HG02588 (cell line): ENCODE results near the gene RAB25.
A peak's percentile ranks its signal among the peaks of the same experiment; 100 is the strongest.

Experiments used
- ATAC-seq: cut with Tn5 transposase; IDR thresholded peaks from one replicate; pipeline ENCODE4 v1.9.1; 2021; ENCODE audit warnings: mild to moderate bottlenecking, moderate library complexity; ENCODE audit not compliant: unreplicated experiment

The RAB25 gene

DNA sequence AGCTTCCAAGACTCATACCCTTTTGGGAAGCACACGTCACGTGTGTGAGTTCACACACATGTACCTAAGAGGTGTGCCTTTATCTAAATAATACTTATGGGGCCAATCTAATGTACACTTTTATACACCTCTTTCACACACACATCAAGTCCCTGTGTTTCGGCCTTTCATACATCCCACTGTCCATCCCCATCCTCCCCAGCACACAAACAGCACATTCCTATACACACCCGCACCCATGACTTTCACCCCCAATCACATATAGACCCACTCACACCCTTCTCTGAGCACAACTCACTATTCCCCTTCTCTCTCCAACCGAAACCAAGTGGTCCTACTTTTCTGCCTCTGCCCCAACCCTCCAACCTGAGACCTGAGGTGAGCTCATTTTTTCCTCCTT lies 17.8 kb downstream of the RAB25 start:
- ATAC-seq, result no peak

DNA sequence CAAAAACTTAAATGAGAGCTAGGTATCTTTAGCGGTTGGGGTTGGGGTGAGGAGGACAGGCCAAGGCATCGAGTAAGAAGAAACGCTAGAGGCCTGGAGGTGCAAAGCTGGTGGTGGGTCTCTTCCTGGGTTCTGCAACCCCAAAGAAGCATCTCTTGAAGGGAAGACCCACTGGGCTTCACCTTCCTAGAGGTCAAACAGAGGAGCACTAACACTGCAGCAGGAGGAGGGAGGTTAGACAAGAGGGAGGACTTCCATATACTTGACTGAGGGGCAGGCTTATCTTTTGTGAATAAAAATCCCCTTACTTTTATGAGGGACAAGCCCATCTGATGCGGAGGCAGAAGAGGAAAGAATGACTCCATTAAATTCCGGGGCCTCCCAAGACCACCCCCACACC lies 18.8 kb downstream of the RAB25 start:
- ATAC-seq, result no peak

- ATAC-seq, result no peak
Observed at GRCh38 chr1:156080241-156080862, 19.4 kb downstream of the RAB25 start.

DNA sequence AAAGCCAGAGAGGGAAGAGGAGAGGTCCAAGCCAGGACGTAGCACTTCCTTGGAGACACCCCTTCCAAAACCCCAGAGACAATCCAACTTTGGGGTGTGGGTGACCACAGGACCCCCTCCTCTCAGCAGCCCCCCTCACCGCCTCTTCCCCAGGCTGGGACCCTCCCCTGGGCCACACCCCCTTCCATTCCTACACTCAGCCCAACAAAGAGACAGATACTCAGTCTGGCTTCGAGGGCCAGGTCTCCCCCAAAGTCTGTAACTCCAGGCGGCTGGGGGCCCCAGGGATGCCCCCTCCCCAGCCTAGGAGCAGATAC lies 19.9 kb downstream of the RAB25 start:
- no peak for ATAC-seq

GRCh38 chr1:156081180-156081916 lies 20.4 kb downstream of the RAB25 start:
- ATAC-seq, result no peak

GRCh38 chr1:156081917-156082308 lies 21.0 kb downstream of the RAB25 start:
- ATAC-seq, result no peak

DNA sequence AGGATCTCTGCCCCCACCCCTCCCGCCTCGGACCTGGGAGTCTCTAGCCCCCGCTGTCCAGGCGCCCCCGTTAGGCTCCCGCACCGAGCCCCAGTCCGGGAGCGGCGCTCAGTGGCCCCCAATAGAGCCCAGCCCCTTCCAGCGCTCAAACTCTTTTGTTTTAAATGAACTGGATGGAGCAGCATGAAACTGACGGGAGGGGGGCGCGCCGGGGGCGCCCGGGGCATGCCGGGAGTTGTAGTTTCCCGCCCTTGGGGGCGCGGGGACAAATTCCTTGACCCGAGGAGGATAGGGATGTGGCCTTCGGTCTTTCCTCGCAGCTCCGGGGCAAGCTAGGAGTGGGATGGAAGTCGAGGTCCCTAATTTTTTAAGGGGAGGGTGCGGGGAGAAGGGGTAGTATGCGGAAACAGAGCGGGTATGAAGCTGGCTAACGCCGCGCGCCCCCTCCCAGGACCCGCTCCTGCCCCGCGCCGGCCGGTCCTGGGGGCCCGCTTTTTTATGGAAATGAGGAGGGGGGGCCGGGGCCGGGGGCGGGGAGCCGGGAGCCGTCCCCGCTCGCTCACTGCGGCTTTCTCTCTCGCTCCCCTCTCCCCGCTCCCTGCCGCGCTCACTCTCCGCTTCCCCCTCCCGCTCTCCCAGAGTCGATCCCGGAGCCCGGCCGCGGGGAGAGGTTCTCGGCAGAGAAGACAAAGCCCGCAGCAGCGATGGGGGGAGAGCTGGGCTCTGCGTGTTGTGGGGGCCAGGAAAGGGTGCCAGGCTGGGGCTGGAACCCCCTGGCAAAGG lies 21.5 kb downstream of the RAB25 start, which contains the start of gene MEX3A:
TSS of gene MEX3A (minus strand) at position 157 of the 783 bp plus-strand sequence. CDS start 467 bp downstream, outside the sequence.
- ATAC-seq, result no peak

DNA sequence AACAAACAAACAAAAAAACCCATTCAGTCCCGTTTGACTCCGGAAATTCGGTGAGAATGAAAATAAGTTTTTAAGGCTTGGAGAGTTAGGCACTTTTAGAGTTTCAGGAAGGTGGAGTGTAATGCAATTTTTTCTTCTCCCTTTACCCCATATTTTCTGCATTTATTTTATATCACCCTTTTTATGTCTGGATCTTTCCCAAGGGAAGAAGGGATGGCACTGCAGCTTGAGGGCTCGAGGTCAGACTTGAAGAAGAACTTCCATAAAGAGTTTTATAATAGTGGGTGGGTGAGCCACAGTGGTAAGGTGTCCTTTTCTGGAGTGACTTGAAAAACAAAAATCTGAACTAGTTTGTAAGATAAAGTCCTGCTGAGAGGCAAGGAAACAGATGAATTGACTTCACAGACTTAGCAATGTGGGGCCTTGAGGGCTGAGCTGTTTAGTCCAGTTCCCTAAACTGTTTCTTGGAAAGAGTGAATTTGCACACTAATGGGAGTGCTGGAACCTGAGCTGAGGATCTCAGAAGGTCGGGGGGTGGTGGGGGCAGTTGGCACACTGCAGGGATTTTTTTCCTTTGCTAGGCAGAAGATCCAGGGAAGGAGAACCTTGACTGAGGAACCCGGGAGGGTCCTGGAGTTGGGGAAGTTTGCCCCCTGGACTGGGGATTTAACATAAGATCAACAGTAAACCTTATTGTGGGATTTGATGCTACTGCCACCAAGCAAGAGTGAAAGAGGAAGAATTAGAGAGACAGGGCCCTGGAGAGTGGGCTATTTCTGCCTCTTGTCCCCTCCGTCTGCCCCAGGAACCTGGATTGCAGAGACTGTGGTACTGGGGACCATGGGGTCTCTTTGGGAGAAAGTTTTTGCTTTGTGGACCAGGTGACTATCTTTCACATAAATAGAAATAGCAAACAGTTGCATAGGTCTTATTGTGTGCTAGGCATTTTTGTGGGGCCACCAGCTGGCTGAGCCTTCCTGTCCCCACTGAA lies 23.1 kb downstream of the RAB25 start:
- no peak for ATAC-seq

DNA sequence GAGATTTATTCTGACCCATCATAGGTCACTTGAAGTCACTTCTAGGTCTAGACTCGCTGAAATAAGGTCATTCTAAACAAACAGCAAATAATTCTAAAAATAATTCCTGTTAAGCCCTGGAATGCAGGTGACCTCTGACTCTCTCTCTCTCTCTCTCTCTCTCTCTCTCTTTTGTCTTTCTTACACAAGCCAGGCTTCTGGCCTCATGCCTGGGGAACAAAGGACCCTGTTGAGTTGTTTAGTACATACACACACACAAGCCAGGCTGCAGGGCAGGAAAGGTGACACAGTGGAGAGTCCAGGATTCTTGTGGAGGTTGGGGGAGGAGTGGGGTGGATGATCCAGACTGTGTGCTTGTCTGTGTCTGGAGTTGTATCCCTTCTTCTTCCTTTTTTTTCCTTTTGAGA lies 25.3 kb downstream of the RAB25 start:
- no peak for ATAC-seq

GRCh38 chr1:156089704-156090103 lies 28.7 kb downstream of the RAB25 start:
- no peak for ATAC-seq

GRCh38 chr1:156090138-156090839 lies 29.3 kb downstream of the RAB25 start:
- no peak for ATAC-seq

- no peak for ATAC-seq
Observed at GRCh38 chr1:156090840-156091188, 29.9 kb downstream of the RAB25 start.

- no peak for ATAC-seq
Observed at GRCh38 chr1:156091610-156092009, 30.6 kb downstream of the RAB25 start.

DNA sequence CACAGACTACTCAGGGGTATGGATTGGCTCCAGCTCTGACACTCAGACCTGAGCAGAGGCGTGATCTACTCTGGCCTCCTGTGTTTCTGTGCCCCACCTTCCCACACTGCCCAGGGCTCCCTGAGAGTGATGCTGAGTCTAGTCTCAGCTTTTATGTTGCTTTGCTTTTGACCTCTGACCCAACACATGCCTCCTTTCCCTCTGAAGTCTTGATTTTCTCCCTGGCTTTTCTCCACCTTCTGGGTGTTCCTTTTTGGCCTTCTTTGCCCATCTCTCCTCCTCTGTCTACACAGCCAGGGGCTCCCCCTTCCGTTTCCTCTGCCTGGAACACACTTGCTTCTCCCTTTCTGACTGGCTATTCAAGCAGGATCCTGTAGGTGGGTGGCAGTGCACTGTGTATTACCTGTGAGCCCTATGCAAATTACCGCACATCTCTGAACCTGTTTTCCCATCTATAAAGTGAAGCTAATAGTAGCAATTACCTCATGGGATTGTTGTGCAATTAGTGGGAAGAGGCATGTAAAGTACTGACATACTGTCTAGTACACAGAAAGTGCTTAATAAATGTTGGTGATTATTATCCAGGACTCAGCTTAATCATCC lies 35.0 kb downstream of the RAB25 start:
- no peak for ATAC-seq

GRCh38 chr1:156096640-156097391 lies 35.9 kb downstream of the RAB25 start:
- ATAC-seq, result peak; percentile 55

DNA sequence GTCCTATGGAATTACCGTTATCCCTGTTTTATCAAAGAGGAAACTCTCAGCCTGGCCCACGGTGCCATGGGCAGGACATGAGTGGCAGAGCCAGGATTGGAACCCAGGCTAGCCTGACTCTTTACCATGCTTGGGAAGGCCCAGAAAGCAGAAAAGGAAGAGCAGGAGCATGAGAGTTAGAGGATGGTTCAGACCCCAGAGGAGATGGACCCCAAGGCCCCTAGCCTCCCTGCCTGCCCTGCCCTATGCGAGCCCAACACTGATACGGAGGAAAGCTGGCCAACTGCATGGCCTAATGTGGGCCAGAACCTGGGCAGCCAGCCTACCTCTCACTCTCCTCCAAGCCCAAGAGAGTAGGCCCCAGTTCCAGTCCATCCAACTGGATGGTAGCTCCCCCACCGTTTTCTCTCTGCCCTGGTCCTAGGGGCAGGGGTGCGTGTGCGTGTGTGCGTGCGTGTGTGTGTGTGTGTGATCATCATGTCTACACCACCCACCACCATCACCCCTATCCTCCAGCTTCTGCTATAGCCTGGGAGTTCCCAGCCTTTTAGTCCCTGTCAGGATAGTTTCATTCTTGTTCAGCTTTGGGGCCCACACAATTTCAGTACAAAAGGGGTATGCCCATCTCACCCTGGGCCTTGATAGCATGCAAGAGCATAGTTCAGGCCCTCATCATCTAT lies 36.7 kb downstream of the RAB25 start:
- ATAC-seq, result no peak

GRCh38 chr1:156098784-156099183 lies 37.8 kb downstream of the RAB25 start:
- no peak for ATAC-seq

DNA sequence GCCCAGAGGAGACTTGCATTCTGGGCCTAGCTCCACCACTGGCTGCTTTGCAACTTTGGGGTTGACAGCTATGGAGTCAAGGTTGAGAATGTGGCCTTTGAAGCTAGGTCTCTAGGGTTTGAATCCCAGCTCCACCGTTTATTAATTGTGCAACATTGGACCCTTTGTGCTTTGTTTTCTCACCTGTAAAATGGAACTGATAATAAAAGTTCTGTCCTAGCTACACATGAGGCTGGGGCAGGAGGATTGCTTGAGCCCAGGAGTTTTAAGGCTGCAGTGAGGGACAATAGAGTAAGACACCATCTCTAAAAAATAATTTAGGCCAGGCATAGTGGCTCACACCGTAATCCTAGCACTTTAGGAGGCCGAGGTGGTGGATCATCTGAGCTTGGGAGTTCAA lies 38.3 kb downstream of the RAB25 start:
- no peak for ATAC-seq
